Mesendoderm (in vitro differentiated cells): ENCODE measurements around the gene PTGES2.

Experiments
- DNase-seq: peaks from one replicate; pipeline ENCODE4 v3.0.0; 2013
- H2AK5ac ChIP-seq: 2 replicates; pipeline ENCODE4 v1.6.1; 2013; ENCODE audit warnings: low read length, inconsistent platforms
- H2BK120ac ChIP-seq: 2 replicates; pipeline ENCODE4 v1.6.1; 2013; ENCODE audit warnings: low read depth, mild to moderate bottlenecking, low read length, moderate library complexity, mixed read lengths
- H2BK15ac ChIP-seq: replicated peaks from 2 replicates; pipeline ENCODE4 v1.6.1; 2013; ENCODE audit warnings: low read depth, mild to moderate bottlenecking, moderate library complexity
- H2BK5ac ChIP-seq: 2 replicates; pipeline ENCODE4 v1.6.1; 2013; ENCODE audit warnings: low read length, inconsistent platforms
- H3K18ac ChIP-seq: 2 replicates; pipeline ENCODE4 v1.6.1; 2013; ENCODE audit warnings: mild to moderate bottlenecking, low read length, mixed read lengths
- H3K23ac ChIP-seq: one replicate; pipeline ENCODE4 v1.6.1; 2013; ENCODE audit warnings: low read length
- H3K27ac ChIP-seq: 2 replicates; pipeline ENCODE4 v1.5.1; 2013; ENCODE audit warnings: low read depth, mild to moderate bottlenecking, inconsistent platforms, low read length, moderate library complexity
- H3K27me3 ChIP-seq: 2 replicates; pipeline ENCODE4 v1.6.1; 2013; ENCODE audit warnings: low read length, control low read depth, mild to moderate bottlenecking, inconsistent platforms; ENCODE audit not compliant: insufficient read depth, poor library complexity
- H3K36me3 ChIP-seq: 2 replicates; pipeline ENCODE4 v1.6.1; 2013; ENCODE audit warnings: low read length, inconsistent platforms; ENCODE audit not compliant: control insufficient read depth, insufficient read depth
- H3K4ac ChIP-seq: one replicate; pipeline ENCODE4 v1.6.1; 2013; ENCODE audit warnings: low read depth, mild to moderate bottlenecking, low read length, moderate library complexity
- H3K4me1 ChIP-seq: 2 replicates; pipeline ENCODE4 v1.6.1; 2013; ENCODE audit warnings: low read depth, low read length, inconsistent platforms; ENCODE audit not compliant: control insufficient read depth
- H3K4me2 ChIP-seq: 2 replicates; pipeline ENCODE4 v1.6.1; 2013; ENCODE audit warnings: low read length
- H3K4me3 ChIP-seq: 2 replicates; pipeline ENCODE4 v1.5.1; 2013; ENCODE audit warnings: mild to moderate bottlenecking, low read length
- H3K56ac ChIP-seq: one replicate; pipeline ENCODE4 v1.6.1; 2013; ENCODE audit warnings: low read length
- H3K79me1 ChIP-seq: 2 replicates; pipeline ENCODE4 v1.6.1; 2013; ENCODE audit warnings: low read length, inconsistent platforms
- H3K79me2 ChIP-seq: 2 replicates; pipeline ENCODE4 v1.6.1; 2013; ENCODE audit warnings: mild to moderate bottlenecking, low read length; ENCODE audit not compliant: control insufficient read depth, insufficient read depth
- H3K9ac ChIP-seq: 2 replicates; pipeline ENCODE4 v1.6.1; 2013; ENCODE audit warnings: low read length, inconsistent platforms
- H4K5ac ChIP-seq: one replicate; pipeline ENCODE4 v1.6.1; 2013; ENCODE audit warnings: low read length
- H4K8ac ChIP-seq: one replicate; pipeline ENCODE4 v1.6.1; 2013; ENCODE audit warnings: low read depth, mild to moderate bottlenecking, control low read depth, low read length, moderate library complexity
- WGBS: extraction: QIAGEN DNeasy Blood & Tissue Kit; methylation state at CpG from one replicate; pipeline ENCODE4 v1.1.7; 2013; ENCODE audit warnings: low lambda C conversion rate, missing lambda C conversion rate; ENCODE audit not compliant: insufficient coverage; ENCODE audit errors: extremely low coverage; 5-methylcytosine and 5-hydroxymethylcytosine counted together

PTGES2 gene

DNA sequence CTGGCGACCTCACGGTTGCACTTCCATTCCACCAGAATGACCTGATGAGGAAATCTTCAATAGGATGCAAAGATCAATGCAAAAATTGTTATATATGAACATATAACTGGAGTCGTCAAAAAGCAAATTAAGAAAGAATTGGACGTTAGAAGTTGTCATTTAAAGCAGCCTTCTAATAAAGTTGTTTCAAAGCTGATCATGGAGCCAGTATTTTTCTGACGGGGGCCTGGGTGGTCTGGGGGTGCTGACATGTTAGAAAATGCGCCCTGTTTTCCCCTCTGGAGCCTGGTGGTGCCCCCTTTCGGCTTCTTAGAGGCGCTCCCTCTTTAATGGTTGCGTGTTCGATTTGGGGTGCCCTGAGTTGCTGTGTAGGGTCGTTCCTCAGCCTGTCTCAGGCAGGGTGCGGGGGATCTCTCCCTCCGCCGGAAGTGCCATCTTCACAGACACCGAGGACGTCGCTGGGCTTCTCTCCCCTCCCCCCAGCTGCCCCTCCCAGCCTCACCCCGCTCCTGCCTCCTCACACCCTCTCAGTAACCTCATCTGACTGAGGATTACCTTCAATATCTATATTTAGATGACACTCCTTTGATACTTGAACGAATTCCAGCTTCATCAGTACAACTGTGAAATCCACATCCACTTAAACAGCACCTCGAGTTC lies 18.3 kb downstream of the PTGES2 start:
- Histone ChIP-seq H3K27me3 (no peaks in the 10 kb centered on the region), H3K27ac (no peak overlapping the region)

DNA sequence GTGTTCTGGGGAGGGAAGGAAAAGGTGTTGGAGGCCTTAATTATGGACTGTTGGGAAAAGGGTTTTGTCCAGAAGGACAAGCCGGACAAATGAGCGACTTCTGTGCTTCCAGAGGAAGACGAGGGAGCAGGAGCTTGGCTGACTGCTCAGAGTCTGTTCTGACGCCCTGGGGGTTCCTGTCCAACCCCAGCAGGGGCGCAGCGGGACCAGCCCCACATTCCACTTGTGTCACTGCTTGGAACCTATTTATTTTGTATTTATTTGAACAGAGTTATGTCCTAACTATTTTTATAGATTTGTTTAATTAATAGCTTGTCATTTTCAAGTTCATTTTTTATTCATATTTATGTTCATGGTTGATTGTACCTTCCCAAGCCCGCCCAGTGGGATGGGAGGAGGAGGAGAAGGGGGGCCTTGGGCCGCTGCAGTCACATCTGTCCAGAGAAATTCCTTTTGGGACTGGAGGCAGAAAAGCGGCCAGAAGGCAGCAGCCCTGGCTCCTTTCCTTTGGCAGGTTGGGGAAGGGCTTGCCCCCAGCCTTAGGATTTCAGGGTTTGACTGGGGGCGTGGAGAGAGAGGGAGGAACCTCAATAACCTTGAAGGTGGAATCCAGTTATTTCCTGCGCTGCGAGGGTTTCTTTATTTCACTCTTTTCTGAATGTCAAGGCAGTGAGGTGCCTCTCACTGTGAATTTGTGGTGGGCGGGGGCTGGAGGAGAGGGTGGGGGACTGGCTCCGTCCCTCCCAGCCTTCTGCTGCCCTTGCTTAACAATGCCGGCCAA lies 19.1 kb downstream of the PTGES2 start:
- Histone ChIP-seq H3K36me3 (peaks cover 6% of the 10 kb centered on the region), H3K23ac (no peak overlapping the region), H2BK120ac (no peak overlapping the region), H3K27me3 (no peaks in the 10 kb centered on the region), H3K4me2 (no peak overlapping the region), H2BK15ac (no peak overlapping the region), H3K27ac (no peak overlapping the region), H2AK5ac (no peak overlapping the region), H3K9ac (no peak overlapping the region), H3K56ac (no peak overlapping the region), H4K5ac (no peak overlapping the region), H3K4me3 (no peak overlapping the region), H3K79me2 (no peaks in the 10 kb centered on the region), H3K79me1 (no peaks in the 10 kb centered on the region), H2BK5ac (no peak overlapping the region), H3K18ac (no peak overlapping the region), H4K8ac (no peak overlapping the region), H3K4me1 (no peaks in the 10 kb centered on the region), H3K4ac (no peak overlapping the region)
- no CpG with 5 or more reads among the region's 15 CpGs for WGBS
- no peak for DNase-seq

More for the DNA sequence above, 18.3 kb downstream of the PTGES2 start:
- no peak for DNase-seq
- Histone ChIP-seq H2BK120ac (no peak overlapping the region), H3K4me1 (no peaks in the 10 kb centered on the region), H2BK5ac (no peak overlapping the region), H3K4ac (no peak overlapping the region), H3K36me3 (peaks cover 4% of the 10 kb centered on the region), H3K4me2 (no peak overlapping the region), H4K8ac (no peak overlapping the region), H4K5ac (no peak overlapping the region), H2BK15ac (no peak overlapping the region), H3K79me2 (no peaks in the 10 kb centered on the region), H3K56ac (no peak overlapping the region), H3K18ac (no peak overlapping the region), H3K9ac (no peak overlapping the region), H2AK5ac (no peak overlapping the region), H3K4me3 (no peak overlapping the region), H3K23ac (no peak overlapping the region), H3K79me1 (no peaks in the 10 kb centered on the region)
- WGBS = no CpG with 5 or more reads among the region's 20 CpGs

DNA sequence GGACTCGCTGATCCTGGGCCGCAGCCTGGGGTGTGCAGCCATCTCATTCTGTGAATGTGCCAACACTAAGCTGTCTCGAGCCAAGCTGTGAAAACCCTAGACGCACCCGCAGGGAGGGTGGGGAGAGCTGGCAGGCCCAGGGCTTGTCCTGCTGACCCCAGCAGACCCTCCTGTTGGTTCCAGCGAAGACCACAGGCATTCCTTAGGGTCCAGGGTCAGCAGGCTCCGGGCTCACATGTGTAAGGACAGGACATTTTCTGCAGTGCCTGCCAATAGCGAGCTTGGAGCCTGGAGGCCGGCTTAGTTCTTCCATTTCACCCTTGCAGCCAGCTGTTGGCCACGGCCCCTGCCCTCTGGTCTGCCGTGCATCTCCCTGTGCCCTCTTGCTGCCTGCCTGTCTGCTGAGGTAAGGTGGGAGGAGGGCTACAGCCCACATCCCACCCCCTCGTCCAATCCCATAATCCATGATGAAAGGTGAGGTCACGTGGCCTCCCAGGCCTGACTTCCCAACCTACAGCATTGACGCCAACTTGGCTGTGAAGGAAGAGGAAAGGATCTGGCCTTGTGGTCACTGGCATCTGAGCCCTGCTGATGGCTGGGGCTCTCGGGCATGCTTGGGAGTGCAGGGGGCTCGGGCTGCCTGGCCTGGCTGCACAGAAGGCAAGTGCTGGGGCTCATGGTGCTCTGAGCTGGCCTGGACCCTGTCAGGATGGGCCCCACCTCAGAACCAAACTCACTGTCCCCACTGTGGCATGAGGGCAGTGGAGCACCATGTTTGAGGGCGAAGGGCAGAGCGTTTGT lies 19.9 kb downstream of the PTGES2 start:
- Histone ChIP-seq H3K79me1 (no peaks in the 10 kb centered on the region), H4K8ac (no peak overlapping the region), H4K5ac (no peak overlapping the region), H3K23ac (no peak overlapping the region), H3K27me3 (no peaks in the 10 kb centered on the region), H3K4ac (no peak overlapping the region), H3K4me3 (no peak overlapping the region), H3K56ac (no peak overlapping the region), H3K36me3 (peaks cover 6% of the 10 kb centered on the region), H3K4me2 (no peak overlapping the region), H2BK15ac (no peak overlapping the region), H3K9ac (no peak overlapping the region), H3K79me2 (no peaks in the 10 kb centered on the region), H3K4me1 (no peaks in the 10 kb centered on the region), H2AK5ac (no peak overlapping the region), H2BK5ac (no peak overlapping the region), H3K18ac (no peak overlapping the region), H2BK120ac (no peak overlapping the region), H3K27ac (no peak overlapping the region)
- no CpG with 5 or more reads among the region's 18 CpGs for WGBS
- no peak for DNase-seq

DNA sequence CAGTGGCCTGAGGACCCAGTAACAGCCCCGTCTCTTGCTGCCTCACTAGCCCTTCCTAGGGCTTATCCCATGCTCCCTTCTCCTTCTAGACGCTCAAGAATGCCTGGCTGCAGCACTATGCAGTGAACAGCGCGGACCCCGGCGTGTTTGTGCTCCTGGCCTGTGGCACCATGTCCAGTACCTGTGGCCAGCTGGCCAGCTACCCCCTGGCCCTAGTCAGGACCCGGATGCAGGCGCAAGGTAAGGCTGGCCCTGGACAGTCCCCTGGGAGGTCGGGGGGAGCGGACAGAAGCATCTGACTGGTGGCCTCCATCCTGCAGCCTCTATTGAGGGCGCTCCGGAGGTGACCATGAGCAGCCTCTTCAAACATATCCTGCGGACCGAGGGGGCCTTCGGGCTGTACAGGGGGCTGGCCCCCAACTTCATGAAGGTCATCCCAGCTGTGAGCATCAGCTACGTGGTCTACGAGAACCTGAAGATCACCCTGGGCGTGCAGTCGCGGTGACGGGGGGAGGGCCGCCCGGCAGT lies 20.5 kb downstream of the PTGES2 start:
- Histone ChIP-seq H3K27ac (no peak overlapping the region), H3K18ac (no peak overlapping the region), H2BK120ac (no peak overlapping the region), H3K9ac (no peak overlapping the region), H3K4me3 (no peak overlapping the region), H3K4me2 (no peak overlapping the region), H3K36me3 (peaks cover 6% of the 10 kb centered on the region), H3K23ac (no peak overlapping the region), H2BK5ac (no peak overlapping the region), H4K5ac (no peak overlapping the region), H3K79me2 (no peaks in the 10 kb centered on the region), H3K79me1 (no peaks in the 10 kb centered on the region), H3K56ac (no peak overlapping the region), H3K27me3 (no peaks in the 10 kb centered on the region), H3K4ac (no peak overlapping the region), H2AK5ac (no peak overlapping the region), H2BK15ac (no peak overlapping the region), H4K8ac (no peak overlapping the region), H3K4me1 (no peaks in the 10 kb centered on the region)
- WGBS = no CpG with 5 or more reads among the region's 23 CpGs
- DNase-seq = no peak

DNA sequence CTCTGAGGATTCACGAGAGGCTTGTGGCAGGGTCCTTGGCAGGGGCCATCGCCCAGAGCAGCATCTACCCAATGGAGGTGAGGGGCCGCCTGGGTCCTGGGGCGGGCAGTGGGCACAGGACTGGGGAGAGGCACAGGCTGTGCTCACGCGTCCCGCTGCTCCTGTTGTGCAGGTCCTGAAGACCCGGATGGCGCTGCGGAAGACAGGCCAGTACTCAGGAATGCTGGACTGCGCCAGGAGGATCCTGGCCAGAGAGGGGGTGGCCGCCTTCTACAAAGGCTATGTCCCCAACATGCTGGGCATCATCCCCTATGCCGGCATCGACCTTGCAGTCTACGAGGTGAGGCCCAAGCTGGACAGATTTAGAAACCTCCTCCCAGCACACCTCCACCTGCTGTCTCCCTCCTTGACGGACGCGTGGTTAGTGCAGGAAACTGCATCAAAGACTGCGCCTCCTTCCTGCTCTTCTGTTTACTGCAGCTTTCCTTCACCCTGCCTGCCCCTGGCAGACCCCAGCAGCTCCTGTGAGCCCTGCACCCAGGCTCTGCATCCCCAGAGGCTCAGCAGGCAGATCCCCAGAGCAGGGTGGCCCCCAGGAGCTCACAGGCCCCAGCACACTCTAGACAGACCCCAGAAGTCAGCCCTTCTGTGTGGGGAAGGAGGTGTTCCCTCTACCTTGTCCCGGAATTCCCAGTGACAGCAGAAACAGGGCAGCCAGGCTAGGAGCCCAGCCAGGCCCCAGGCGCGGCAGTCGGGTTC lies 21.2 kb downstream of the PTGES2 start:
- WGBS = no CpG with 5 or more reads among the region's 23 CpGs
- H3K36me3 ChIP-seq = peaks cover 6% of the 10 kb centered on the region
- H3K56ac ChIP-seq = no peak overlapping the region
- H2BK120ac ChIP-seq = no peak overlapping the region
- no peak overlapping the region for H3K9ac ChIP-seq
- H3K27me3 ChIP-seq = no peaks in the 10 kb centered on the region
- no peak overlapping the region for H2AK5ac ChIP-seq
- H3K23ac ChIP-seq = no peak overlapping the region
- no peak overlapping the region for H3K4me3 ChIP-seq
- no peak overlapping the region for H4K5ac ChIP-seq
- H3K4me2 ChIP-seq = no peak overlapping the region
- no peaks in the 10 kb centered on the region for H3K4me1 ChIP-seq
- no peak overlapping the region for H2BK5ac ChIP-seq
- no peaks in the 10 kb centered on the region for H3K79me2 ChIP-seq
- no peak overlapping the region for H4K8ac ChIP-seq
- no peak overlapping the region for H3K27ac ChIP-seq
- H3K79me1 ChIP-seq = no peaks in the 10 kb centered on the region
- no peak for DNase-seq
- H3K18ac ChIP-seq = no peak overlapping the region
- no peak overlapping the region for H3K4ac ChIP-seq
- no peak overlapping the region for H2BK15ac ChIP-seq
